NCI-H2171 (cell line): ENCODE results near the gene STAT3.
"Not testable (repeated sequence)": the region's sequence is repeated elsewhere in the genome, so short reads cannot be mapped to it uniquely, and the experiment has no call there.

Source experiments
- DNase-seq: peaks from one replicate; lab custom pipeline; 2025; lab: John Stamatoyannopoulos, UW

The STAT3 gene

DNA sequence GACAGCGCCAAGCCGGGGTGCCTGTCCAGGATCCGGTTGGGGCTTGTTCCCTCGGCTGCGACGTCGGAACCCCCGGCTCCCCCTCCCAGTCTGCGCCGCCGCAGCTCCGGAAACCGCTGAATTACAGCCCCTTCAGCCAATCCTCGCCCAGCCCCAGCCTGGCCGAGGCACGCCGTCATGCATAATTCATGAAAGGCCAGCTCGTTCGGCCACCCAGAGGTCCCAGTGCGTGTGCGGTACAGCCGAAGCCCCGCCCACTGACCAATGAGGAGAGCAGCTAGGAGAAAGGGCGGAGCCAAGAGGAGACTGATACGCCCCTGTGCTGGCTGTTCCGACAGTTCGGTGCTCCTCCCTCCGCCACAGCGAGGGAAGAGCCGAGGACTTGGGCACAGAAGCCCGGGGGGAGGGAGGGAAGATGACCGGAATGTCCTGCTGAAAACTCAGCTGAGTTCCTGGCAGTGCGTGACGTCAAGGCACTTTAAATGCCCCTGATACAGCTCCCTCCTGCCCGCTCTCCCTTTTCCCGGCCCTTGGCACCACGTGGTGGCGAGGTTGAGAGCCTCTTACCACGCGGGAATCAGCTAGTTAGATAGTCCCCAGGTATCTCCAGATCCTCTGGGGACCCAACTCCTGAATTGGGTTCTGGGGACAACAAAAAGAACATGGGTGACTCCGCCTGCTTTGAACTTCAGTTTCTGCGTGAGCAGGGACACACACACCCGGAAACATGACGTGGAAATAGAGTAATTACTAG, at the start of gene STAT3:
TSS of gene STAT3 (minus strand) at position 62 of the 754 bp plus-strand sequence. CDS start 39,926 bp downstream, outside the sequence.
- DNase-seq = peak; percentile 100

GRCh38 chr17:42436391-42436790, 48.1 kb upstream of the STAT3 start:
- DNase-seq = no peak

GRCh38 chr17:42431758-42432161, 43.5 kb upstream of the STAT3 start:
- DNase-seq = no peak

- DNase-seq = no peak
These were observed 41.6 kb upstream of the STAT3 start for GRCh38 chr17:42429726-42430447.

DNA sequence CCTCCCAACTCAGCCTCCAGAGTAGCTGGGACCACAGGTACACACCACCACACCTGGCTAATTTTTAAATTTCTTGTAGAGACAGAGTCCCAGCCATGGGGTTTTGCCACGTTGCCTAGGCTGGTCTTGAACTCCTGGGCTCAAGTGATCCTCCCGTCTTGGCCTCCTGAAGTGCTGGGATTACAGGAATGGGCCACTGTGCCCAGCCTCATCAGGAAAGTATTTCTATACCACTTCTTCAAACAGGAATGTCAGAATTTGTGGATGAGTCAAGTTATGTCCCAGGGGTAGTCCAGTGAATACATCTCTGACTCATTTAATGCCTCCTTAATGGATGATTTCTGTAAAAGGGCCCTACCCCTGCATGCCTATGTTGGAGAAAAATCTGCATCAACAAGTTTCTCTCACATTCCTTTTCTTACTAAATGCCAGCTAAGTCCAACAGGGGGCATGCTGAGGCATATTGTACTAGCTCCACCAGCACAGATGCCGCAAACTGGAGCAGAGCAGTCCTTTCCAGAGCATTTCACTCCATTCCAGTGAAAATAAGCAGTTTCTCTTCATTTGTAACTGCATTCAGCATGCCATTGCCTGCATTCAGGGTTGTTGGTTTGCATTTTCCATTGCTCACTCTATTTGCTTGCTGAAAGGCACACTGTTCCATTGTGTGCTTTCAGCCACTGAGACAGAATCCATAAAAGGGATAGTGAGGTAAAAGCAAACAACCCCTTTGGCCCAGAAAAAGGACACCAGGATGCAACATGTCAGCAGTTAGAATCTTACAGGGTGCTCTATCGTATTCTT, 40.1 kb upstream of the STAT3 start:
- peak; percentile 31 for DNase-seq

- no peak for DNase-seq
These were observed 36.9 kb upstream of the STAT3 start for GRCh38 chr17:42424991-42425610.

GRCh38 chr17:42423766-42424165, 35.5 kb upstream of the STAT3 start:
- DNase-seq = no peak

GRCh38 chr17:42422958-42423712, 34.9 kb upstream of the STAT3 start, which contains the start of gene CAVIN1:
CAVIN1 (minus strand) TSS chr17:42423256; CDS start chr17:42423097, 159 bp downstream.
- peak; percentile 68 for DNase-seq

GRCh38 chr17:42422412-42422957, 34.2 kb upstream of the STAT3 start:
- no peak for DNase-seq

- DNase-seq = no peak
These were observed 33.5 kb upstream of the STAT3 start for GRCh38 chr17:42421507-42422338.

DNA sequence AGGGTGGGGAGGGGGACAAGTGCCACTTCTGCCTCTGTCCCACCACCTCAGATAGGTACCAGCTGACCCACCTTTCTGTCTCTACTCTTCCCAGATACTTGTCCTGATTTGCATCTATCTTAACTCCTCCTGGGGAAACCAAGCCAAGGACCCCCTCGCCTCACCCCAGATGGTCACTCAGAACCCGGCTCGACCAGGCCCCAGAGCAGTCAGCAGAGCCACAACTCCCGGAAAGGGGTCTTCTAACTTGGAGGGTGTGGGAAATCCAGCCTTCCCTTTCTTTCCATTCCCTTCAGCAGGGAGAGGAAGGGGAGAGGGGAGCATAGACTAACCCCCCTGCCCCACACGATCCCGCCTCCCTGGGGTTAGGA, 32.9 kb upstream of the STAT3 start:
- DNase-seq = no peak

- DNase-seq = not testable (repeated sequence)
These were observed 29.7 kb upstream of the STAT3 start for GRCh38 chr17:42417981-42418380.

DNA sequence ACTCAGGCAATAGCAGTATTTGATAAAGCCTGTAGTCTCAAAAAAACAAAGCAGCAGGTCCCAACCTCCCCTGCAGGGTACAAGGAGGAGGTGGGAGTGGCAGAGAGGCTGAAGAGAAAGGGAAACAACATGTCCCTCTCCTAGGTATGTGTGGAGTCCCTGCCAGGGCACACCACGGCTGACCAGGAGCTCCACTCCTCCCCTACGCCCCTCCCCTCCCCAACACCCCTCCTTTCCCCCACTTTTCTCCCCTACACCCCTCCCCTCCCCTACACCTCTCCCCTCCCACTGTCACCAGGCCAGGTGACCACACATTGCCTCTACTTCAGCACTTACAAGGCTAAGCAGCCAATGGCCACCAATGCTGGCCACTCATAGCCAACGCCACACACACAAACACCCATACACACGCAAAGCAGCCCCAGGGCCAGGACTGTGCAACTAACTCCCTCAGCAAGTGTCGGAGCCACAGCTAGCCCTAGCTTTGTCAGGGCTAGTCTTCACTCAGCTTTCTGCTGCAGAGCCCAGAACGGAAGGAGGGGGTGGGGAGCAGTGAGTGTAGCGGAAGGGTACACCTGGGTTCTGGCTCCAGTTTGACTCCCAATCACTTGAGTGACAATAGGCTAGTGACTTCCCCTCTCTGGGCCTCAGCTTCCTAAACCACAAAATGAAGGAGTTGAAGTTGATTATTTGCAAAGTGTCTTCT, 26.6 kb upstream of the STAT3 start:
- no peak for DNase-seq

DNA sequence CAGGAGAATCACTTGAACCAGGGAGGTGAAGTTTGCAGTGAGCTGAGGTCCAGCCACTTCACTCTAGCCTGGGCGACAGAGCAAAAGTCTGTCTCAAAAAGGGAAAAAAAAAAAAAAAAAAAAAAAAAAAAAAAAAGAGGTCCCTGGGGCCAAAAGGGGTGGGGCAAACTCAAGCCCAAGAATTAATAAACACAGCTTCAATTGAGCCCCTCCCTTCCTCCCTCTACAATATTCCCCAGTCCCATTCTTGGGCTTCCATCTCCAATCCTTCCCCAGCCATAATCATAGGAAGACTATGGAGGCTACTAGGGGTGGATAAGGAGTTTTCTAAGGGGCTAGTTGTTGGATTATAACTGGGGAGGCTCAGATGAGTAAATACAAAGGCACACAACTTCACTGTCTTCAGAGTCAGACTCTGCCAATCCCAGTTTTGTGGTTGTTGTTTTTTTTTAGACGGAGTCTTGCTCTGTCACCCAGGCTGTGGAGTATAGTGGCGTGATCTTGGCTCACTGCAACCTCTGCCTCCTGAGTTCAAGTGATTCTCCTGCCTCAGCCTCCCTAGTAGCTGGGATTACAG, 25.3 kb upstream of the STAT3 start:
- DNase-seq = no peak

DNA sequence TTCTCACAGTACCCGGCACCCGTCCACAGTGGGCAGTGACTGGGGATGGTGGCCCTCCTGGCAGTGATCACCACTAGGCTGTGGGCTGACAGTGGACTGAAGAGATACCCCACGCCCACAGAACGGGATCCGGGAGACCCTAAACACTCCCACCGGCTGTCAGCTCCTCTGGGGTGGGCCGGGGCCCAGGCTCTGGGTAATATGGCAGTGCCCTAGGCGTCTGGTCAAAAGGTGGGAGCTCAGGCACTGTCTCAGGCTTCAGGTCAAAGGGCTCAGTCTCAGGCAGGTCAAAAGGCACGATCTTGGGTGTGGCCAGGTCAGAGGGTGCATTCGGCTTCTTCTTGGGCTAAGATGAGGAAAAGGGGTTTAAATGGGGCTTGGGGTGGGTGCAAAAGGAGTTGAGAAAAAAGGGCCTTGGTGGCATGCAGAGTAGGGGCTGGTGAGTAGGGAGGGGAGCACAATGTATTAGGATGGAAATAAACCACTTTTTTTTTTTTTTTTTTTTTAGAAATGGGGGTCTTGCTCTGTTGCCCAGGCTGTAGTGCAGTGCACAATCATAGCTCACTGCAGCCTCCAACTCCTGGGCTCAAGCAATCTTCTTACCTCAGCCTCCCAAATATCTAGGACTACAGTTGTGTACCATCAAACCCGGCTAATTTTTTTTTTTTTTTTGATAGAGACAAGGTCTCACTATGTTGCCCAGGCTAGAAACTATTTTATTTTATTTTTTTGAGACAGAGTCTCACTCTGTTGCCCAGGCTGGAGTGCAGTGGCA, 23.9 kb upstream of the STAT3 start:
- DNase-seq = no peak

DNA sequence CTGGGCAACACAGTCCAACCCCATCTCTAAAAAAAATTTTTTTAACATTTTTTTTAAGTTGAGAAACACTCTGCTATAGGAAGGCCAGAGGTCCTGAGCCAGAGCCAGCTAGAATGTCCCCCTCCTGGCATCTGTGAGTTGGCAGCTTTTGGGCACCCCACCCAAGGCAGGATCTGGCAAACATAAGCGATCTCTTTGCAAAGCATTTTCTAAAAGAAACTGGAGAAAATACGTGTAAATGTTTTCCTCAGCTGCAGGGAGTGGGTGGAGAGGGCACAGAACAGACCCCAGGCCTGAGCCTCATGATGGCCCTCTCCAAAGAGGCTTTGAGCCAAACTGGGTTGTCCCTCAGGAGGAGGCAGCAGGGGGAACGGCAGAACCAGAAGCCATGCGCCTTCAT, 23.1 kb upstream of the STAT3 start:
- DNase-seq = no peak

DNA sequence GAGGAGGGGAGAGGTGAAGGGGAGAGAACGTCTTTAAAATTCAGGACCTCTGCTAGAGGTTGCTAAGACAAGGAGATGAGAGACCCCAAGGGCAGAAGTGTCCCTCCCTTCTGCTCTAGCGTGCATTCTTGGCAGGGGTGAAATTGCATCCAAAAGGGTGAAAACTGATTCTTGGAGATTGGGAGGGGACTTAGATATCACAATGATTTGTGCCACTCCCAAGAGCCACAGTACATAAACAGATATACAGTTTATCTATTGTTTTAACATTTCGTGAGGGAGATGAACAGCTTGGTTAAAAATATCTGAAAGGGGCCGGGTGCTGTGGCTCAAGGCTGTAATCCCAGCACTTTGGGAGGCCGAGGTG, 22.1 kb upstream of the STAT3 start:
- no peak for DNase-seq

- DNase-seq = no peak
These were observed 21.5 kb upstream of the STAT3 start for GRCh38 chr17:42409523-42410318.
